NCI-H82 treated with DMSO at 0.1 percent for 48 hours (cell line): ENCODE measurements around the gene TRIM10.
"Not testable (repeated sequence)": the region's sequence is repeated elsewhere in the genome, so short reads cannot be mapped to it uniquely, and the experiment has no call there.

Source experiments
- DNase-seq: peaks from one replicate; lab custom pipeline; 2025; ENCODE audit not compliant: unreplicated experiment; lab: John Stamatoyannopoulos, UW

Gene TRIM10

GRCh38 chr6:30130179-30130679 lies 30.8 kb downstream of the TRIM10 start:
- no peak for DNase-seq

DNA sequence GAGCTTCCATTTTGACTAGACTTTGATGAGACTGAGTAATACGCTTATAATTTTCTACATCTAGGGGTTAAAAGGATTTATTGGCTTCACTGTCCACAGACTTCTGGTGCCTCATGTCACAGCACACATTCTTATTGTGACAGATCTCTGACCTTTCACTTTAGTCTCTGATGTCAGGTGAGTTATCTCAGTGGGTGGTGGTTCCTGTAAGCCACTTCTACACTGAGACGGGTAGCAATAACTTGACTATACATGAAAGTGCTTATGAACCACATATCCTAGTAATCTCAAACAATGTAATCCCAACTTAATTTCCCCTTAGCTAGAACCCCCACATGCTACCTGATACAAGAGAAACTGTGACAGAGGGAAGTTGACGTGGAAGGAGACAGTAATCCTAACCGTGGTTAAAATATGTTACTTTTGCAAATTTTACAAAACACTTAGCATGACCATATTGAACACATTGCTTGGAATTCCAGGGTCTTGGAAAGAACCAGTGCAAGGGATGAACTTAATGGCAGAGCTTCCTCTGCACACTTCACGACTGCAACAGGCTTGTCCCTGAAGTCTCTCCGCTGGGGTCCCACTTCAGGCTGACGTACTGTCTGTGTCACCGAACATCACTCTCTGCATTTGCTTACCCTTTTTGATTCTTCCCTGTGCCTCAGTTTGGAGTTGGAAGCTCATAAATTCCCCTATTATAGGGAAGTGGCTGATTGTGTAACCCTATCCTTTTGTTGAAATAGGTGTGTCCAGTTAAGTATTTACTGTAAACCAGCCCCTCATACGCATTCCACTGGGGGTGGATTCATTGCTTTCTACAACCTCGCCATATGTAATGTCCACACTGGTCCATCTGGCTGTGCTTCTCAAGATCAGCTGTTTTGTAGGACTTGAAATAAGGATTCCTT lies 31.5 kb downstream of the TRIM10 start:
- DNase-seq, result no peak

- DNase-seq, result no peak
Observed at GRCh38 chr6:30127238-30128093, 33.5 kb downstream of the TRIM10 start.

- DNase-seq, result no peak
Observed at GRCh38 chr6:30122515-30122914, 38.5 kb downstream of the TRIM10 start.

GRCh38 chr6:30121446-30122366 lies 39.3 kb downstream of the TRIM10 start:
- no peak for DNase-seq

DNA sequence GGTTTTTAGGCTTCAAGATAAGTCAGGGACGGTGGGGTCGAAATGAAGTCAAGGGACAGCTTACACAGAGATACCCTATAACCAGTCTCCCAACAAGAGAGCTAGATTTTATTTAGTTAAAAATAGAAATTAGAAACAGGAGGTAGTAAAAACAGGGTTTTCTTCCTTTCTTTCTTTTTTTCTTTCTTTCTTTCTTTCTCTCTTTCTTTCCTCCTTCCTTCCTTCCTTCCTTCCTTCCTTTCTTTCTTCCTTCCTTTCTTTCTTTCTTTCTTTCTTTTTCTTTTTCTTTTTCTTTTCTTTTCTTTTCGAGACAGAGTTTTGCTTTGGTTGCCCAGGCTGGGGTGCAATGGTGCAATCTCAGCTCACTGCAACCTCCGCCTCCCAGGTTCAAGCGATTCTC lies 42.3 kb downstream of the TRIM10 start:
- not testable (repeated sequence) for DNase-seq

DNA sequence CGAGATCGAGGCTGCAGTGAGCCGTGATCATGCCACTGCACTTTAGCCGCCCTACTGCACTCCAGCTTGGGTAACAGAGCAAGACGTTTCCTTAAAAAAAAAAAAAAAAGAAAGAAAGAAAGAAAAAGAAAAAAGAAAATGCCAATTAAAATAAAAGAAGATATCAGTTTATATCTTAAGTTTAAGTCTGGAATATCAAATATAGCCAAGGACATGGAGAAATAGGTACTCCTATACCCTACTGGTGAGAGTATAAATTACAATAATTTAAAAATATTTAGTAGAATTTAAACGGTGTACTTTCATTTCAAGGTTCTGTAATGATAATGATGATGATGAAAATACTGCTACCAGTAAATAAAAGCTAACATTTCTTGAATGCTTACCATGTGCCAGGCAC lies 44.3 kb downstream of the TRIM10 start:
- no peak for DNase-seq

GRCh38 chr6:30113841-30114240 lies 47.2 kb downstream of the TRIM10 start:
- no peak for DNase-seq

- DNase-seq, result no peak
Observed at GRCh38 chr6:30113003-30113759, 47.8 kb downstream of the TRIM10 start, which contains the start of gene TRIM31. Gene TRIM31, minus strand, starts transcription at chr6:30113090. Its CDS starts 285 bp downstream, at chr6:30112805.

DNA sequence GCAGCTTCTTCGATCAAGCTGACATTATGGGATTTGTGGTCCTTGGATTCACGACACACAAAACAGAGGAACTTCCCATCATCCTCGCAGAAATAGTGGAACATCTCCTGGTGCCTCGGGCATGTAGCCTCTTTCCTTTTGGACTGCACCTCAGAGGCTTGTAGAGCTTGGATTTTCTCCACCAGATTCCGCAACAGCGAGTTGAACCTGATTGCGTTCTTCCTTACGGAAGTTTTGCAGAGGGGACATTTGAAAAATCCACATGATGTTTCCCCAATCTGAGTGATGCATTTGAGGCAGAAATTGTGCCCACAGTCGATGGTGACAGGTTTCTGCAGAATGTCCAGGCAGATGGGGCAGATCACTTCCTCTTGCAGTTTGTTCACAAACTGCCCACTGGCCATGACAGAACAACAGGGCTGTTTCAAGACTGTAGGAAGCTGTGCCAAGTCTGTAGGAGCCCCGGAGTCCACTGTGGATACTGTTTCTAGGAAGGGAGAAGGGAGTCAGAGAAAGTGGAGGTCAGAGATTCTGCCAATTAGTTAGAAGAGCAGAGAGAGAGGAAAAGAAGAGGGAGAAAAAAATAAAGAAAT lies 48.5 kb downstream of the TRIM10 start:
- no peak for DNase-seq

GRCh38 chr6:30111266-30111856 lies 49.6 kb downstream of the TRIM10 start:
- DNase-seq, result no peak

DNA sequence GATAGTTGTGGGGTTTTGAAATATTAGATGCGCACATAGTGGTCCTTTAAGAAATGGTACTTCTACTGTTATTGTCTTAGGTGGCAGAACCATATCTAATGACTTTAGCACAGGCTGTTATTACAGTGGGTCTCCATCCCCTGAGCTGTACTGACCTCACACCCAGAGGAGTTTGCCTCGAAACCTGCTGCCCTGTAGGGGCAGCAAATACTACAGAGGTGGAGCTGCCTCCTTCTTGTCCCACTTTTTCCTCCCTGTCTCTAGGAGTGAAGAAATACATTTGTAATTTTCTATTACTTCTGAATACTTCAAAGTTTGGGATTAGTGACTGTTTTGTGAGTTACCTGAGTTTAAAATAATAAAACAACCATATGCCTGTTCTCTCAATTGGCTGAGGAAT lies 56.4 kb downstream of the TRIM10 start:
- no peak for DNase-seq

DNA sequence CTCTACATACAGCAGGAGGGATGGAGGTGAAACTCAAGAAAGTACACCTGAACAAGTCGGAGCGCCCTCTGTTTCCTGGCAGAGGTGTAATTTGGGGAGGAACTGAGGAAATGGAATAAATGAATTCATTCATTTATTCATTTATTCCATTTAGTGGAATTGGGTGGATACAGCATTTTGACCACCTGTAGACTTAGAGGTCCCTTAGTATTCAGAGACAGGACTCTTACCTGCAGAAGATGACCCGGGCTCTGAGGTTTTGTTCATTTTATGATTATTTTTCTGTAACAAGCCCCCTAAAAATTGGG lies 57.2 kb downstream of the TRIM10 start:
- no peak for DNase-seq

GRCh38 chr6:30102970-30103871 lies 57.8 kb downstream of the TRIM10 start:
- DNase-seq, result peak; percentile 77

DNA sequence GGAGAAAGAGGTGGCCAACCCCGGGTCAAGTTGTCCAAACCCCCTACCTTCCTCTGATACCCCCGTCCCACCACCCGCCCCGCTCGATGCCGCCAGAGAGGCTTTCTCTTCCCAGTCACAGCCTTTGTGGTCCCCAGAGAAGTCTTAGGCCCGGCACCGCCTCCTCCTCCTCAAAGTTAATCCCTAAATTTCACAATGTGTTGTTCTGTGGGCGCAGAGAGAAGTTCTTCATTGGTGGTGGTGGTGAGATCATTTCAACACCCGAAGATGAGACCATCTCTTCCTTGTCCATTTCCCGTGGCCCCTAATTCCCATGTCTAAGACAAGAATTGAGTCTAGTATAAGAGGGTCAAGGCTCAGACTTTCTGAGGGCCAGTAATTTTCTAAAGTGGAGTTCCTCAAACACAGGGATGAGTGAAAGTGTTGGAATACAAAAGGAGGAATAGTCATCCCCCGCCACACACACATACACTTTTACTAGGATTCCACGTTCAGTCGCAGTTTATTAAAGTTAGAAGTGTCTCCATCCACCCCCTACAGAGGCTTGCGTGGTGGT lies 58.5 kb downstream of the TRIM10 start:
- no peak for DNase-seq
